ENCODE measurements around the gene PPIL1.

GRCh38 chr6:36843170-36843569 lies 31.4 kb downstream of the PPIL1 start:
- TF ChIP-seq CTCF (IDR thresholded peaks at IDR 0.05; ENCODE audit: poor library complexity) (no peak), EZH2 (IDR thresholded peaks at IDR 0.05; ENCODE audit: borderline replicate concordance) (no peak), EZH2phosphoT487 (IDR thresholded peaks at IDR 0.05; ENCODE audit: low read depth, severe bottlenecking, unreplicated experiment) (no peak)

All from hepatocyte (in vitro differentiated cells).